ENCODE results near the gene FAM168B. TPM values are rescaled to one million over a fixed set of nuclear protein-coding genes. Genes with fewer than 3 reads are reported as not detected.
"Not testable (repeated sequence)": the region's sequence is repeated elsewhere in the genome, so short reads cannot be mapped to it uniquely, and the experiment has no call there.

FAM168B gene
- polyA plus RNA-seq, 12 donors, result 48.4 to 75.4 (median 70.6) TPM; not detected in 1

GRCh38 chr2:131105156-131105949 is 12.1 kb upstream of the FAM168B start, which contains the start of gene PLEKHB2:
TSS of gene PLEKHB2 (plus strand) at chr2:131105336. CDS start at chr2:131120942, 15,606 bp downstream.
- peak; percentile 95 for DNase-seq

- DNase-seq, result no peak
Observed at GRCh38 chr2:131104487-131105155, 11.4 kb upstream of the FAM168B start.

- DNase-seq, result no peak
Observed at GRCh38 chr2:131103165-131103564, 9.9 kb upstream of the FAM168B start.

- DNase-seq, result peak; percentile 15
Observed at GRCh38 chr2:131094463-131095281, 1.4 kb upstream of the FAM168B start.

GRCh38 chr2:131093696-131094462 is 619 bp upstream of the FAM168B start:
- DNase-seq, result no peak

GRCh38 chr2:131092458-131093005 is 728 bp downstream of the FAM168B start:
- DNase-seq, result peak; percentile 19

- no peak for DNase-seq
Observed at GRCh38 chr2:131085646-131086045, 7.6 kb downstream of the FAM168B start.

GRCh38 chr2:131081190-131081589 is 12.1 kb downstream of the FAM168B start:
- no peak for DNase-seq

GRCh38 chr2:131079931-131080330 is 13.3 kb downstream of the FAM168B start:
- DNase-seq, result not testable (repeated sequence)

GRCh38 chr2:131077966-131078365 is 15.3 kb downstream of the FAM168B start:
- DNase-seq, result no peak

- DNase-seq, result no peak
Observed at GRCh38 chr2:131077182-131077846, 15.9 kb downstream of the FAM168B start.

GRCh38 chr2:131076707-131077106 is 16.6 kb downstream of the FAM168B start:
- DNase-seq, result no peak

- DNase-seq, result not testable (repeated sequence)
Observed at GRCh38 chr2:131075578-131075977, 17.7 kb downstream of the FAM168B start.

- not testable (repeated sequence) for DNase-seq
Observed at GRCh38 chr2:131068172-131068571, 25.1 kb downstream of the FAM168B start.

- DNase-seq, result no peak
Observed at GRCh38 chr2:131067465-131068125, 25.7 kb downstream of the FAM168B start.

GRCh38 chr2:131064589-131065512 is 28.4 kb downstream of the FAM168B start:
- DNase-seq, result no peak

- DNase-seq, result no peak
Observed at GRCh38 chr2:131063501-131064283, 29.6 kb downstream of the FAM168B start.

- no peak for DNase-seq
Observed at GRCh38 chr2:131058920-131059319, 34.3 kb downstream of the FAM168B start.
